ENCODE measurements around the gene LRRC59. TPM values are rescaled to one million over a fixed set of nuclear protein-coding genes. Genes with fewer than 3 reads are reported as not detected.

Gene LRRC59
- total RNA-seq, 4 donors from 2014 or later, result 34.4 to 76.6 (median 50.3) TPM

DNA sequence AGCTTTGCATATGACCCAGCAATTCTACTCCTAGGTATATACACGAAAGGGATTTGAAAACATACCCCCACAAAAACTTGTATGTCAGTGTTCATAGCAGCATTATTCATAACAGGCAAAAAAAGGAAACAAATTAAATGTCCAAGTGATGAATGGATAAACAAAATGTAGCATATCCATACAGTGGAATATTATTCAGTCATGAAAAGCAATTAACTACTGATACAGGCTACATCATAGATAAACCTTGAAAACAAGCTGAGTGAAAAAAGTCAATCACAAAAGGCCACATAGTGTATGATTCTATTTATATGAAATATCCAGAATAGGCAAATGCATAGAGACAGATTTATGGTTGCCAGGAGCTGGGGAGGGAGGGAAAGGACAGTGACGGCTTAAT, 23.6 kb downstream of the LRRC59 start:
- peaks cover 0 to 21% of the 10 kb centered on the region in 2 donors for H3K36me3 ChIP-seq
- no peak overlapping the region for H3K4me3 ChIP-seq
- WGBS, 2 donors (ENCODE audit: low coverage in 1 of 2), result 79 to 83% methylated on average over 1 to 2 of the region's 2 CpGs
- no peaks in the 10 kb centered on the region for H3K9me3 ChIP-seq
- no peak overlapping the region for H3K27ac ChIP-seq
- ATAC-seq, result no peak
- no peaks in the 10 kb centered on the region for H3K27me3 ChIP-seq
- no peak for TF ChIP-seq POLR2AphosphoS5 (IDR thresholded peaks at IDR 0.05)
- no peak for TF ChIP-seq EP300 (IDR thresholded peaks at IDR 0.05)
- no peak for TF ChIP-seq POLR2A (IDR thresholded peaks at IDR 0.05)
- TF ChIP-seq, protein P1, sequence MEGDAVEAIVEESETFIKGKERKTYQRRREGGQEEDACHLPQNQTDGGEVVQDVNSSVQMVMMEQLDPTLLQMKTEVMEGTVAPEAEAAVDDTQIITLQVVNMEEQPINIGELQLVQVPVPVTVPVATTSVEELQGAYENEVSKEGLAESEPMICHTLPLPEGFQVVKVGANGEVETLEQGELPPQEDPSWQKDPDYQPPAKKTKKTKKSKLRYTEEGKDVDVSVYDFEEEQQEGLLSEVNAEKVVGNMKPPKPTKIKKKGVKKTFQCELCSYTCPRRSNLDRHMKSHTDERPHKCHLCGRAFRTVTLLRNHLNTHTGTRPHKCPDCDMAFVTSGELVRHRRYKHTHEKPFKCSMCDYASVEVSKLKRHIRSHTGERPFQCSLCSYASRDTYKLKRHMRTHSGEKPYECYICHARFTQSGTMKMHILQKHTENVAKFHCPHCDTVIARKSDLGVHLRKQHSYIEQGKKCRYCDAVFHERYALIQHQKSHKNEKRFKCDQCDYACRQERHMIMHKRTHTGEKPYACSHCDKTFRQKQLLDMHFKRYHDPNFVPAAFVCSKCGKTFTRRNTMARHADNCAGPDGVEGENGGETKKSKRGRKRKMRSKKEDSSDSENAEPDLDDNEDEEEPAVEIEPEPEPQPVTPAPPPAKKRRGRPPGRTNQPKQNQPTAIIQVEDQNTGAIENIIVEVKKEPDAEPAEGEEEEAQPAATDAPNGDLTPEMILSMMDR (IDR thresholded peaks at IDR 0.05), result no peak
- H3K4me1 ChIP-seq, result peaks cover 0 to 26% (median 8%) of the 10 kb centered on the region in 3 donors

DNA sequence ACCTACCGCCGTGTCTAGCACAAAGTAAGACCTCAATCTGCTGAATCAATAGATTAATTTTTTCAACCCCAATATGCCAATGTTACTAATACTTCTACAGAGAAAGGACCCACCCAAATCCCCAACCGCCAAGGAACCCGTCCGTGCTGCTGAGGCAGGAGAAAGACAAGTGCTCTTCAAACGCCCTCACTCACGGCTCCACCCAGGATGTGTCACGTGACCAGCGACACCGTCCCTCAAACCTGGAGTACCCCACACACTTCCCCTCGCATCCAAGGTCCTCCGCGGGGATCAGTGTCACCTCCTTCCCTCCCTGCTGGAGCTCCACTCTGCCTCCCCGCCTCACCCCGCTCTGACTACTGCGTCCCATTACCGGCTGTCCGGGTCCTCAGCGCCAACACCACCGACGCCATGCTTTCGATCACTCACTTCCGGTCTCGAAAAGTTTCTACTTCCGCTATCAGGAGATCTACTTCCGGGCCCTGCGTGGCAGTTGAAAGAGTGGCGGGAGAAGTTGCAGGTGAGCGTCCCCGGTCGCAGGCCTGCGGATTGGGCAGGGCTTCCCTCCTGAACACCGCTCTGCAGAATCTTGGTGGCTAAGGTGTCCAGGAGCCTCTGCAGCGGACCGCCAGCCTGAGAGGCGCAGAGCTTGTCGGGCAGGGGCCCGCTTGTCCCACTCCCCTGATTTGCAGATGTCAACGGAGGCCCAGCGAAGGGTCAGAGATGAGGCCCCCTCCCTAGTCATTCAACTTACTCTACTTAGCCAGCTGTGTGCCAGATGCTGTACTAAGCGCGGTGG, 24.4 kb downstream of the LRRC59 start, which contains the start of the genes EME1 and MRPL27:
Gene EME1 (plus strand): TSS at position 472 of the 799 bp plus-strand sequence. CDS start 1,980 bp downstream, outside the sequence.
Gene MRPL27 (minus strand): TSS at position 427 of the 799 bp plus-strand sequence. CDS start 14 bp downstream, at position 413.
- TF ChIP-seq POLR2A (IDR thresholded peaks at IDR 0.05) (no peak), POLR2AphosphoS5 (IDR thresholded peaks at IDR 0.05) (peak; percentile 62), EP300 (IDR thresholded peaks at IDR 0.05) (no peak)
- TF ChIP-seq, protein P1 (IDR thresholded peaks at IDR 0.05), result peak in 1 of 4 experiments; percentile 17
- peaks cover 0 to 26% (median 8%) of the 10 kb centered on the region in 3 donors for H3K4me1 ChIP-seq
- H3K36me3 ChIP-seq, result peaks cover 0 to 29% of the 10 kb centered on the region in 2 donors
- H3K27me3 ChIP-seq, result no peaks in the 10 kb centered on the region
- ATAC-seq, result peak; percentile 93
- no peaks in the 10 kb centered on the region for H3K9me3 ChIP-seq
- H3K27ac ChIP-seq, result peak within 1 kb of the TSS; percentile 77 to 97 (median 90)
- WGBS, 2 donors (ENCODE audit: low coverage in 1 of 2), result 1 to 3% methylated on average over 12 to 25 of the region's 42 CpGs
- H3K4me3 ChIP-seq, result peak within 1 kb of the TSS; percentile 60 to 66

DNA sequence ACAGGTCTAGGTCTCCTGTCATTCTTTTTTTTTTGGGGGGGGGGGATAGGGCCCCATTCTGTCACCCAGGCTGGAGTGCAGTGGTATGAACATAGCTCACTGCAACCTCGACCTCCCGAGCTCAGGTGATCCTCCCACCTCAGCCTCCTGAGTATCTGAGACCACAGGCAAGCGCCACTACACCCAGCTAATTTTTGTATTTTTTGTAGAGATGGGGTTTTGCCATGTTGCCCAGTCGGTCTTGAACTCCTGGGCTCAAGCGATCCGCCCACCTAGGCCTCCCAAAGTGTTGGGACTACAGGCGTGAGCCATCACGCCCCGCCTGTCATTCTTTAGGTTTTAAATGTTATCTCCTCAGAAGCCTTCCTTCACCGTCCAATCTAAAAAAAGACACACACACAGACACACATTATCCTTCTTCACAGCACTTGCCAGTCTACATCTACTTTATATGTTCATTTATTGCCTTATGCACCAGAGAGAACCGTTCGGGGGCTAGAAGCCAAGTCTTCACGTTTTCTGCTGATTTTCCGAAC, 25.0 kb downstream of the LRRC59 start:
- TF ChIP-seq EP300 (IDR thresholded peaks at IDR 0.05) (no peak), POLR2A (IDR thresholded peaks at IDR 0.05) (no peak)
- H3K36me3 ChIP-seq, result peaks cover 0 to 35% of the 10 kb centered on the region in 2 donors
- H3K27me3 ChIP-seq, result no peaks in the 10 kb centered on the region
- H3K27ac ChIP-seq, result peak overlapping the region; percentile 77 to 97 (median 90)
- no peak for ATAC-seq
- H3K4me3 ChIP-seq, result peak overlapping the region; percentile 60 to 66
- peaks cover 0 to 26% (median 8%) of the 10 kb centered on the region in 3 donors for H3K4me1 ChIP-seq
- H3K9me3 ChIP-seq, result no peaks in the 10 kb centered on the region
- WGBS, 2 donors (ENCODE audit: low coverage in 1 of 2), result 5 to 6% methylated on average over 7 to 11 of the region's 14 CpGs

DNA sequence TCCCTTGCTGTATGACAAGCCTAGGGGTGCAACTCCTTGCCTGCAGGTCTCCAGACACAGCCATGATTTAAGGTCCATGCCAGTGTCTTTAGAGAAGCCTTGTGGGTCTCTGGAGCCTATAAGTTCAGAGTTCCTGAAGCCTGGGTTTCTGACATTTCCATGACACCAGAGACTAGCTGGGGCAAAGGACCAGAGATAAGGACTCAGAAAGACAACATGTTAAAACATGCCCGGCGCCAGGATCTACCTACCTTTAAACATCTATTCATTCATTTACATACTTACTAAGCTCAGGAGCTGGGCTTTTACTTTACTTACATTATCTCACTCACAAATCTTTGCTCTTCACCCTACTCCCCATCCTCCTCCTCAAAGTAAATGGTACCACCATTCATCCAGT, 25.8 kb downstream of the LRRC59 start:
- Histone ChIP-seq H3K4me1 (peaks cover 0 to 26% (median 8%) of the 10 kb centered on the region in 3 donors), H3K36me3 (peaks cover 0 to 43% of the 10 kb centered on the region in 2 donors), H3K9me3 (no peaks in the 10 kb centered on the region), H3K4me3 (no peak overlapping the region), H3K27ac (no peak overlapping the region), H3K27me3 (no peaks in the 10 kb centered on the region)
- ATAC-seq, result no peak
- WGBS, 2 donors (ENCODE audit: low coverage in 1 of 2), result 88 to 100% methylated on average over 2 of the region's 2 CpGs
- TF ChIP-seq EP300 (IDR thresholded peaks at IDR 0.05), result no peak
- TF ChIP-seq POLR2A (IDR thresholded peaks at IDR 0.05), result no peak
- no peak for TF ChIP-seq POLR2AphosphoS5 (IDR thresholded peaks at IDR 0.05)
- TF ChIP-seq, protein P1 (IDR thresholded peaks at IDR 0.05), result no peak

DNA sequence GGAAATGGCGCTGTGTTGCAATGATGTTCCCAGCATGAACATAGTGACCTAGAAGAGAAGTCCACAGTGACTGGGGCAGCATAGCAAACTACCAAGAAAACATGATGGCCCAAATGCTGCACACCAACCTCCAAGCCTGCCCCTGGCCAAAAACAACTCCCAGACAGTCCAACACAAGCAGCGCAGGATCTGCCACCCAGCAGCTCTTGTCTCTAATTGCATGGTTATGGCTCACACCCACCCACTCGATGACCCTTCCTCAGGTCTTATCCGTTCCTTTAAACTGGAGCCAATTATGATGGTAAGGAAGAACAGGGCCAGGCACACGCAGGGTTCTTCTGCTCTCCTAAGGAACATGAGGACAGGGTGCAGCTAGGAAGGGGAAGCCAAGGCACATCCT, 27.3 kb downstream of the LRRC59 start:
- no peak overlapping the region for H3K27ac ChIP-seq
- peaks cover 0 to 26% (median 8%) of the 10 kb centered on the region in 3 donors for H3K4me1 ChIP-seq
- H3K27me3 ChIP-seq, result no peaks in the 10 kb centered on the region
- TF ChIP-seq POLR2AphosphoS5 (IDR thresholded peaks at IDR 0.05) (no peak), EP300 (IDR thresholded peaks at IDR 0.05) (no peak), POLR2A (IDR thresholded peaks at IDR 0.05) (no peak)
- TF ChIP-seq, protein P1 (IDR thresholded peaks at IDR 0.05), result no peak
- H3K4me3 ChIP-seq, result no peak overlapping the region
- ATAC-seq, result no peak
- H3K36me3 ChIP-seq, result peaks cover 0 to 58% of the 10 kb centered on the region in 2 donors
- H3K9me3 ChIP-seq, result no peaks in the 10 kb centered on the region
- WGBS, 2 donors (ENCODE audit: low coverage in 1 of 2), result 80 to 88% methylated on average over 2 to 4 of the region's 5 CpGs
